ENCODE results near the gene ELMO2. TPM values are rescaled to one million over a fixed set of nuclear protein-coding genes. Genes with fewer than 3 reads are reported as not detected.

Gene ELMO2
- 18.1 TPM for polyA plus RNA-seq (2012; ENCODE audit: missing spikeins)

DNA sequence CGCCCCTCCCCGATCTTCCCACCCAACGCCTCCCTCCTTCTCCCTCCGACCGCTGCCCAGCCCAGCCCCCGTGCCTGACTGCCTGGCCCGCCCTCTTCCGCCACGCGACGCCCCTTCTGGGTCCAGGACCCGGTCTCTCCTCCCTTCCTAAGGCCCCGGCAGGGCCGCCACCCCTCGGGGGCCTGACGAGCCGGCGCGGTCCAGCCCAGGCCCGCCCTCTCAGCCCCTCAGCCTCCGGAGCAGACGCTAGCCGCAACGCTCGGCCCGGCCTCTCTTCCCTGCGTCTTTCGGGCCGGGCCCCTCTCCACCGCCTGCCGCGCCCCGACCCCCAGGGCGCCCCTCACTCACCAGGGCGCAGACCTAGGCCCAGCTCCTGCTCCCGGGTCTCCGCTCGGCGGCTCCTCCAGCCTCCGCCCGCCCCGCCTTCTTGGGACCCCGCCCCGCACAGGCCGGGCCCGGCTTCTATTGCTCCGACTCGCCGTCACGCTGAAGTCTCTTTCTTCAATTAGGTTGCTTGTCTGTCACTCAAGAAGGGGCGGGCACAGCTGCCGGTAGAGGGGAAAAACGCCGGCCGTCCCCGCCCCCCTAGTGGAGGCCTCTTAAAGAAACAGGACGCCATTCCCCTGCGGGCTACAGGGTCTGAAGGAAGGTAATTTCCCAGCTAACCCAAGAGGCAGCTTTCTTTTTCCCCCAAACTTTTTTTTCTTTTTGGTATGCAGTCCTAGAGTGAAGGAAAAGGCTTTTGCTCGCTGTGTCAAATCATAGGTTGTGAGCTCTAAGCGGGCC lies at the start of gene ELMO2:
Gene ELMO2, minus strand, starts transcription at position 416 of the 786 bp plus-strand sequence. CDS start 12,133 bp downstream, outside the sequence.
- TF ChIP-seq TAF1 (IDR thresholded peaks at IDR 0.05; ENCODE audit: borderline replicate concordance, low read depth, low read length) (no peak), POLR2AphosphoS5 (IDR thresholded peaks at IDR 0.05; ENCODE audit: low read depth, low read length) (no peak), POLR2A (IDR thresholded peaks at IDR 0.05; ENCODE audit: low read depth, low read length) (no peak)
- FAIRE-seq (no peak), DNase-seq (ENCODE audit: insufficient read length) (peak; percentile 84)

- TF ChIP-seq TAF1 (IDR thresholded peaks at IDR 0.05; ENCODE audit: borderline replicate concordance, low read depth, low read length) (no peak), POLR2AphosphoS5 (IDR thresholded peaks at IDR 0.05; ENCODE audit: low read depth, low read length) (no peak), POLR2A (IDR thresholded peaks at IDR 0.05; ENCODE audit: low read depth, low read length) (no peak)
- DNase-seq (ENCODE audit: insufficient read length) (no peak), FAIRE-seq (no peak)
Measured at GRCh38 chr20:46455729-46456128, 49.3 kb upstream of the ELMO2 start.

GRCh38 chr20:46446851-46447250 lies 40.4 kb upstream of the ELMO2 start:
- DNase-seq (ENCODE audit: insufficient read length) = no peak
- FAIRE-seq = no peak

DNA sequence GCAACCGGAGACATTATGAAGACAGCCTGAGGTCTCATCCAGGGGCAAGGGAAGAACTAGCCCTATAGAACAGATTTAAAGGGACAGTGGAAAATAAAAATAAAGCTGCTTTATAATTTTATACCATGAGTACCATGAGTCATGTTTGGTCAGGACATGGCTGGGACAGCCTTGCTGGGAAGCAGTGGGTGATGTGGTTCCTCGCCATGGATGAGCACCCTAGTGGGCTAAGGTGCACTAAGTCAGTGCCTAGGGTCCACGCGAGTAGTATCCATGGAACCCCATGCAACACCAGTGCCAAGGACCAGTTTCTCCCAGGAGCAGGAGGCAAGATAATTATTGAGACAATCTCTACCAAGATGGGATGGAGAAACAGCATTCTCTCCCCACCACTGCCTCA lies 33.4 kb upstream of the ELMO2 start:
- DNase-seq (ENCODE audit: insufficient read length) (no peak), FAIRE-seq (no peak)
- TF ChIP-seq TAF1 (IDR thresholded peaks at IDR 0.05; ENCODE audit: borderline replicate concordance, low read depth, low read length) = no peak
- TF ChIP-seq POLR2A (IDR thresholded peaks at IDR 0.05; ENCODE audit: low read depth, low read length) = no peak
- no peak for TF ChIP-seq POLR2AphosphoS5 (IDR thresholded peaks at IDR 0.05; ENCODE audit: low read depth, low read length)

More at GRCh38 chr20:46446851-46447250, 40.4 kb upstream of the ELMO2 start:
- TF ChIP-seq POLR2AphosphoS5 (IDR thresholded peaks at IDR 0.05; ENCODE audit: low read depth, low read length) (no peak), TAF1 (IDR thresholded peaks at IDR 0.05; ENCODE audit: borderline replicate concordance, low read depth, low read length) (no peak), POLR2A (IDR thresholded peaks at IDR 0.05; ENCODE audit: low read depth, low read length) (no peak)

DNA sequence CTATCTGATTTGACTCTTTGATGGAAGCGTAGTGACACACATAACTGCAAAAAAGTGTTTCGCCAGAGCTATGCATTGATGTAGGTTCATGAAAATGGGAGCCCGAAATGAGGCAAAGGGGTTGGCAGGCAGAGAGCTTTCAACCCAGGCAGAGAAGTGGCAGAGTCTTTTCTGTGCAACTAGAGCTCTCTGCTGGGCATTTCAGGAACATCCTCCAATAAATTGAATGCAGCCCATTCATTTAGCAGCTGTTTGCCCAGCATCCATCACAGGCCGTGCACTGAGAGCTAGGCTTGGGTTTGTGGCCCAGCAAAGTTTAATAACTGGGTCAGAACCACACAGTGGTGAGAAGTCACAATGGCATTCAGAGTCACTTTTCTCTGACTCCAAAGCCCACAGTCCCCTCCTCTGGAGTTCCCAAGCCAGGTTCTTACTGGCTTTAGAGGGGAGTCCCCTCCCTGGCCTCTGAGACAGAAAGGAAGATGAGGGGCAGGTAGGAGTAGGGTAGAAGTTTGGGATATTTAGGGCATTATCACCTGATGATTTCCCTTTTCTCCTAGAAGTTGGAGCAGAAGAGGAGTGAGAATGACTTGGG lies 31.8 kb upstream of the ELMO2 start:
- TF ChIP-seq POLR2AphosphoS5 (IDR thresholded peaks at IDR 0.05; ENCODE audit: low read depth, low read length) (no peak), TAF1 (IDR thresholded peaks at IDR 0.05; ENCODE audit: borderline replicate concordance, low read depth, low read length) (no peak), POLR2A (IDR thresholded peaks at IDR 0.05; ENCODE audit: low read depth, low read length) (no peak)
- DNase-seq (ENCODE audit: insufficient read length) (no peak), FAIRE-seq (no peak)

DNA sequence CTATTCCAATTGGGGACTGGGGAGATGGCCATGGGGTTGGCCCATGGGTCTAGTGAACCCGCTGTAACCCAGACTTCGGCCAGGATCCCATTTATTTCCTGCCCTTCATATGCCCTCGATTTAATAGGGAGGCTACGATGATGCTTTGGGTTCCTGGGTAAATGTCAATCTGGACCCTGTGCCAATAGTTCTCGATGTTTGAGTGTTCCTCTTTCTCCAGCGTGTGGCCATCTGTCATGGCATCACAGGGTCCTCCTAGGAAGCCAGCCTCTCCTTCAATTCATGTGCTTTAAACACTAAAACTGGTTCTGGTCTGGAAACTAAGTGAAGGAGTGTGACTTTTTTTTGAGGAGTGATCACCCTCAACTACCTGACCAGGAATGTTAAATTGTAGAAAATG lies 28.7 kb upstream of the ELMO2 start:
- TF ChIP-seq POLR2A (IDR thresholded peaks at IDR 0.05; ENCODE audit: low read depth, low read length) (no peak), TAF1 (IDR thresholded peaks at IDR 0.05; ENCODE audit: borderline replicate concordance, low read depth, low read length) (no peak), POLR2AphosphoS5 (IDR thresholded peaks at IDR 0.05; ENCODE audit: low read depth, low read length) (no peak)
- FAIRE-seq (no peak), DNase-seq (ENCODE audit: insufficient read length) (no peak)

DNA sequence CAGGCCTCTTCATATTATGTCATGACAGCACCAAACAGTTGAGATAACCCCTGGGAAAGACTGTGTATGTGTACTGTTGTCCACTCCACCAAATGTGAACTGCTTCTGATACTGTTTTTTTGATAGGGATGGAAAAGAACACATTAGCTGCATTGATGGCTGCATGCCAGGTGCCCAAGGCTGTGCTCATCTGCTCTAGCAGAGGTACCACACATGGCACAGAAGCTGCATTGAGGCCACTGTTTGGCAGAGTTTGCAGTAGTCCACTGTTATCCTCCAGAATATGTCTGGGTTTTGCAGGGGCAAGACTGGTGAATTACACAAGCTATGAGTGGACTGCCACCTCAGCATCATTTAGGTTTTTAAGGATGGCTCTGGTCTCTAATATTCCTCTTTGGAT lies 28.2 kb upstream of the ELMO2 start:
- no peak for DNase-seq (ENCODE audit: insufficient read length)
- TF ChIP-seq TAF1 (IDR thresholded peaks at IDR 0.05; ENCODE audit: borderline replicate concordance, low read depth, low read length) (no peak), POLR2A (IDR thresholded peaks at IDR 0.05; ENCODE audit: low read depth, low read length) (no peak), POLR2AphosphoS5 (IDR thresholded peaks at IDR 0.05; ENCODE audit: low read depth, low read length) (no peak)
- FAIRE-seq = no peak

DNA sequence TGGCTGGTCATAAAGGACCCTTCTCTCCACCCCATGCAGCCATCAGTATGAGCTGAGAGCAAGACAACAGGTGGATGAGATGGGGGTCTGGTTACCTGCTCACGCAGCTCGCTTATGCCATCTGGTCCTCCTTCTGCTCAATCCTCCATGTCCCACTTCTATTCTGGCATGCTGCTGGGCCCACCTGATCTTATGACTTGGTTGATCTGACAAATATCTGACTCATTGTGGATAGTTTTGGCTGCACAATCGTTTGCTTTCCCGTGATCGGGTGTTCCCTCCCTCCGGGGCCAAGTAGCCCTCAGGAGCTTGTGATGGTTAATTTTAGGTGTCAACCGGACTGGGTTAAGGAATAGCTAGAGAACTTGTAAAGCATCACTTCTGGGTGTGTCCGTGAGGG lies 26.6 kb upstream of the ELMO2 start:
- TF ChIP-seq POLR2A (IDR thresholded peaks at IDR 0.05; ENCODE audit: low read depth, low read length) = no peak
- TF ChIP-seq POLR2AphosphoS5 (IDR thresholded peaks at IDR 0.05; ENCODE audit: low read depth, low read length) = no peak
- no peak for TF ChIP-seq TAF1 (IDR thresholded peaks at IDR 0.05; ENCODE audit: borderline replicate concordance, low read depth, low read length)
- no peak for FAIRE-seq

GRCh38 chr20:46430921-46431712 lies 24.7 kb upstream of the ELMO2 start:
- TF ChIP-seq TAF1 (IDR thresholded peaks at IDR 0.05; ENCODE audit: borderline replicate concordance, low read depth, low read length) (no peak), POLR2A (IDR thresholded peaks at IDR 0.05; ENCODE audit: low read depth, low read length) (no peak), POLR2AphosphoS5 (IDR thresholded peaks at IDR 0.05; ENCODE audit: low read depth, low read length) (no peak)
- FAIRE-seq (no peak), DNase-seq (ENCODE audit: insufficient read length) (no peak)

More for the DNA sequence above, 26.6 kb upstream of the ELMO2 start:
- DNase-seq (ENCODE audit: insufficient read length) = no peak

- FAIRE-seq (no peak), DNase-seq (ENCODE audit: insufficient read length) (no peak)
- TF ChIP-seq TAF1 (IDR thresholded peaks at IDR 0.05; ENCODE audit: borderline replicate concordance, low read depth, low read length) = no peak
Measured at GRCh38 chr20:46427384-46427783, 21.0 kb upstream of the ELMO2 start.

DNA sequence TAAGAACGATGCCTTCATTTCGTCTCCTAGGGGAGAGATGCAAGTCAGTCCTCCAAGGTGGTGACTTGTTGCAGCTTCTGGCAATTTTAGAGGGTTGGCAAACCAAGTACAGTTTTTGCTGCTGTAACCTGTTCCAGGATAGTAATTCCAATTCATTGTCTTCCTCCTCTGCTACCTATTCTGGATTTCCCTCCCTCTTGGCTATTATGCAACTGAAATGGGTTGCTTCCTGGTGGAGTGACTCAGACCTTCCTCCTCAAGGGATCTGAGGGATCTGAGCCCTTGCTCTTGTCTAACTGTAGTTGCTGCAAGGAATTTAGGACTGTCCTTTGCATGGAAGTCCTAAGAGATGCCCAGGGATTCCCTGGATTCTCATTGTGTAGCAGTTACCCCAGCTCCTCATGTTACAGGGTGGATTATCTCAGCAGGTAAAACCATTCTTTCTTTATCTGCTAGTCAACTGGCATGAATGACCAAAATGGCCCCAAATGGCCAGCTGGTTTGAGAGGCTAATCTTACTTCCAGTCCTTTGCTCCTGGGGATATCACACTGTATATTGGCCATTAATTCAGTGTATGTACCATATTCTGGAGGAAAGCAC lies 17.6 kb upstream of the ELMO2 start:
- FAIRE-seq (no peak), DNase-seq (ENCODE audit: insufficient read length) (no peak)
- TF ChIP-seq TAF1 (IDR thresholded peaks at IDR 0.05; ENCODE audit: borderline replicate concordance, low read depth, low read length) (no peak), POLR2AphosphoS5 (IDR thresholded peaks at IDR 0.05; ENCODE audit: low read depth, low read length) (no peak), POLR2A (IDR thresholded peaks at IDR 0.05; ENCODE audit: low read depth, low read length) (no peak)
